Measurements from ENCODE around the gene GPC6.

DNA sequence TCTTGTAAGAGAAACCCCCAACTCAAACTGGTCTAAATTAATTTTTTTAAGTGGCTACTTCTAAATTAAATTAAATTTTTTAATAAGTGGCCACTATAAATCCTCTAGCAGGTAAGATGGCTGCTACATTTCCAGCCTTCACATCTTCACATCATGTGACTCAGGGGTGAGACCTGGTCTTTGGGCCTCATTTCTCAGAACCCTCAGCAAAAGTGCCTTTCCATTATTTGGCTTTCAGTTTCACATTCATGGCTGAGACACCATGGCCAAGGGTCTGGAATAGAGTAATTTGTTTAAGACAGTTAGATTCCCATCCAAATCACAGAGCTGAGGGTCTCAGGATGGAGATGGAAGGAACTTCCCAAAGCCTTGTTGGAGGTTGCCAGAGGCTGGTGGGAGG lies 1205.4 kb downstream of the GPC6 start:
- no peak for TF ChIP-seq POLR2A (IDR thresholded peaks at IDR 0.05; ENCODE audit: low read depth, low read length)
- TF ChIP-seq TAF1 (IDR thresholded peaks at IDR 0.05; ENCODE audit: borderline replicate concordance, low read depth, low read length): no peak
